ENCODE results near the gene RGL2.
"Not testable (repeated sequence)": the region's sequence is repeated elsewhere in the genome, so short reads cannot be mapped to it uniquely, and the experiment has no call there.

Gene RGL2, protein sequence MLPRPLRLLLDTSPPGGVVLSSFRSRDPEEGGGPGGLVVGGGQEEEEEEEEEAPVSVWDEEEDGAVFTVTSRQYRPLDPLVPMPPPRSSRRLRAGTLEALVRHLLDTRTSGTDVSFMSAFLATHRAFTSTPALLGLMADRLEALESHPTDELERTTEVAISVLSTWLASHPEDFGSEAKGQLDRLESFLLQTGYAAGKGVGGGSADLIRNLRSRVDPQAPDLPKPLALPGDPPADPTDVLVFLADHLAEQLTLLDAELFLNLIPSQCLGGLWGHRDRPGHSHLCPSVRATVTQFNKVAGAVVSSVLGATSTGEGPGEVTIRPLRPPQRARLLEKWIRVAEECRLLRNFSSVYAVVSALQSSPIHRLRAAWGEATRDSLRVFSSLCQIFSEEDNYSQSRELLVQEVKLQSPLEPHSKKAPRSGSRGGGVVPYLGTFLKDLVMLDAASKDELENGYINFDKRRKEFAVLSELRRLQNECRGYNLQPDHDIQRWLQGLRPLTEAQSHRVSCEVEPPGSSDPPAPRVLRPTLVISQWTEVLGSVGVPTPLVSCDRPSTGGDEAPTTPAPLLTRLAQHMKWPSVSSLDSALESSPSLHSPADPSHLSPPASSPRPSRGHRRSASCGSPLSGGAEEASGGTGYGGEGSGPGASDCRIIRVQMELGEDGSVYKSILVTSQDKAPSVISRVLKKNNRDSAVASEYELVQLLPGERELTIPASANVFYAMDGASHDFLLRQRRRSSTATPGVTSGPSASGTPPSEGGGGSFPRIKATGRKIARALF

GRCh38 chr6:33298773-33299236 lies at the start of gene RGL2:
Gene RGL2, minus strand, starts transcription at chr6:33298942. Its CDS starts 332 bp downstream, at chr6:33298610.
- peak; percentile 60 for DNase-seq

DNA sequence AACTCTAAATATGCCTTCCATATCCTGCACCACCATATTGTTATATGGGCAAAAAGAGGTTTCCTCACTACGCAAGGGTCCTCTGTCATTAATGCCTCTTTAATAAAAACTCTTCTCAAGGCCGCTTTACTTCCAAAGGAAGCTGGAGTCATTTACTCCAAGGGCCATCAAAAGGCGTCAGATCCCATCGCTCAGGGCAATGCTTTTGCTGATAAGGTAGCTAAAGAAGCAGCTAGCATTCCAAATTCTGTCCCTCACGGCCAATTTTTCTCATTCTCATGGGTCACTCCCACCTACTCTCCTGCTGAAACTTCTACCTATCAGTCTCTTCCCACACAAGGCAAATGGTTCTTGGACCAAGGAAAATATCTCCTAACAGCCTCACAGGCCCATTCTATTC lies 49.1 kb upstream of the RGL2 start:
- DNase-seq = no peak

DNA sequence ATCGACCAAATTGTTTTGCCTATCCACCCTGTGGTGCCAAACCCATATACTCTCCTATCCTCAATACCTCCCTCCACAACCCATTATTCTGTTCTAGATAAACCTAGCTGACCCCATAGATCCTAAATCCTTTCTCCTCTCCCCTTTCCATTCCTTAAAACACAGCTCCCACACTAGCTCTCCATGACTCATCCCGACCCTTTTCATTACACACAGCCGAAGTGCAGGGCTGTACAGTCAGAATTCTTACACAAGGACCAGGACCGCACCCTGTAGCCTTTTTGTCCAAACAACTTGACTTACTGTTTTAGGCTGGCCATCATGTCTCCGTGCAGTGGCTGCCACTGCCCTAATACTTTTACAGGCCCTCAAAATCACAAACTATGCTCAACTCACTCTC lies 48.2 kb upstream of the RGL2 start:
- DNase-seq = not testable (repeated sequence)

DNA sequence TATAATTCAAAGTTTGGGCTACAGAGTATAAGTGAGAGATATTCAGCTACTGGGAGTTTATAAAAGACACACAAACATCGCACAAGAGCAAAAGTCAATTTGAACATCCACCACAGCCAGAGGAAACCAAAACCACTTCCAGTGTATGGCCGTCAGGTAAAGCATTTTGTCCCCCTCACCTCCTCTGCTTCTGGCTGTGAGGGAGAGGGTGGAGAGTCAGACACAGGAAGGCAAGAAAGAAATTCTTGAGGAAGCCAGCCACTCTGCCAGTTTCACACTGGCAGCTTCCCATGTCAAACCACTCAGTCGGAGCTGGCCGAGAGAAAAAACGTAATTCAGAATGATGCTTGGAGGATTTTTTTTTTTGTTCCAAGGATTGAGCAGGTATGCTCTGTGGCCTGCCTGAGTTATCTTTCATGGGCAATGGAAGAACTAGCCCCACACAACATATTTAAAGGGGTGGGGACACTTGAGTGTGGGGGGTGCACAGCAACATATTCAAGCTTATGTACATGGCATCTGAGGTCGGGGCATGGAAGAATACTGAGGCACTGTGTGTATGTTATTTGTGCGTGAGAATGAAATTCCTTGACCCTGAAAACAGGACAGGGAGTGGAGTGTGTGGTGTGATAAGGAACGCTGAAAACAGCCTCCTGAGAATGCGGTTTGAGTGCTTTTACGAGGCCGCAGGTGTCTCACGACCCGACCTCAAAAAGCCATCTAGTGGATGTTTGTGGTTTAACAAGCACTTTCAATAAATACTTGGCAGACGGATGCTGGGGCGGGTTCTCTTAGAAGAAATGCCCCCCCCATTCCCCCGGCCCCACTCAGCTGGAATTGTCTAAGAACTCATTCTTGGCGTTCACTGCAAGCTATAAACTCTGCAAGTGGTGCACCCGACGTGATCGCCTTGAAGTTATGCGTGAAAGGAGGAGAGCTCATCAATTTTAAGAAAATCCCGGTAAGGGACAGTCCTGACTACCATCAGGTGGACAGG lies 46.3 kb upstream of the RGL2 start:
- DNase-seq = peak; percentile 58

DNA sequence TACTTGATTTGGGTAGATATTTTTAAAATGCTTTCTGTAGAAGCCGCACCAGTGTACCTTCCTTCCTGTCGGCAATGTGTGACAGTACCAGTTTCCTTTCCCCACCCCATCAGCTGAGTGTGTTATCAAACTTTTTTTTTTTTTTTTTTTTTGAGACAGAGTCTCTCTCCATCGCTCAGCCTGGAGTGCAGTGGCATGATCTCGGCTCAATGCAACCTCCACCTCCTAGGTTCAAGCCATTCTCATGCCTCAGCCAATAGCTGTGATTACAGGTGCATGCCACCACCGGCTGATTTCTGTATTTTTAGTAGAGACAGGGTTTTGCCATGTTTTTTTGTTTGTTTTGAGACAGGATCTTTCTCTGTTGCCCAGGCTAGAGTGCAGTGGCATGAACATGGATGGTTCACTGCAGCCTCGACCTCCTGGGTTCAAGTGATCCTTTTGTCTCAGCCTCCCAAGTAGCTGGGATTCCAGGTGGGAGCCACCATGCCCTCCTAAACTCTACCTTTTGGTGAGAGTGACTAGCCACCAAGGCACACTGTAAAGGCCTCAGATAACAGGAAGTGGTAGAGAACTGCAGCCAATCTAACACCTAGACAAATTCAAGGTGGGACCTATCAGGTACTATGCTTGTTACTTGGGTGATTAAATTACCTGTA lies 45.3 kb upstream of the RGL2 start:
- DNase-seq = peak; percentile 56

DNA sequence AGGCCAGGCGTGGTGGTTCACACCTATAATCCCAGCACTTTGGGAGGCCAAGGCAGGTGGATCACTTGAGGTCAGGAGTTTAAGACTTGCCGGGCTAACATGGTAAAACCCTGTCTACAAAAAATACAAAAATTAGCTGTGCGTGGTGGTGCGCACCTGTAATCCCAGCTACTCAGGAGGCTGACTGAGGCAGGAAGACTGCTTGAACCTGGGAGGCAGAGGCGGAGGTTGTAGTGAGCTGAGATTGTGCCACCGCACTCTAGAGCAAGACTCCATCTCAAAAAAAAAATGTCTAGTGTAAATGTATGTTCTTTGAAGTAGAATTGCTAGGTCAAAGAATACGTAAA lies 44.8 kb upstream of the RGL2 start:
- peak; percentile 49 for DNase-seq

GRCh38 chr6:33339193-33339592 lies 40.5 kb upstream of the RGL2 start:
- DNase-seq = no peak

GRCh38 chr6:33336495-33336894 lies 37.8 kb upstream of the RGL2 start:
- no peak for DNase-seq

- no peak for DNase-seq
Observed at GRCh38 chr6:33335916-33336315, 37.2 kb upstream of the RGL2 start.

GRCh38 chr6:33333666-33334065 lies 34.9 kb upstream of the RGL2 start:
- DNase-seq = no peak

- DNase-seq = no peak
Observed at GRCh38 chr6:33330736-33331135, 32.0 kb upstream of the RGL2 start.

DNA sequence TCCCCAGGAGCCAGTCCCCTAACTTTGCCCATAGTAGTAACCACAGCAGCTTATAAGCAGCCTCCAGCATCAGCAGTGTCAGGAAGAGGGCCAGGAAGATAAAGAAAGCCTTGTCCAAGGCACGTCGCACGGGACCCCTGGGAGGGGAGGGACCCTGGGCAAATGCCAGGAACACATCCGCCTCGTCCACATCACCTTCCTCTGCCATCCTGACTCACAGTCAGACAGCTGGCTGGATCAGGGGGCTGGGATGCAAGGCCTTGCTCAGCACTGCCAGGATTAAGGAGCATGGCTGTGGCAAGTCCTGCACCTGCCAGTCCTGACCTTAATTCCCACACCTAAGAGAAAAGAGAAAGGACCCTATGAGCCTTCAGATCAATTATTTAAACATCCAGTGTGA lies 30.3 kb upstream of the RGL2 start:
- no peak for DNase-seq

- no peak for DNase-seq
Observed at GRCh38 chr6:33324125-33324524, 25.4 kb upstream of the RGL2 start.

DNA sequence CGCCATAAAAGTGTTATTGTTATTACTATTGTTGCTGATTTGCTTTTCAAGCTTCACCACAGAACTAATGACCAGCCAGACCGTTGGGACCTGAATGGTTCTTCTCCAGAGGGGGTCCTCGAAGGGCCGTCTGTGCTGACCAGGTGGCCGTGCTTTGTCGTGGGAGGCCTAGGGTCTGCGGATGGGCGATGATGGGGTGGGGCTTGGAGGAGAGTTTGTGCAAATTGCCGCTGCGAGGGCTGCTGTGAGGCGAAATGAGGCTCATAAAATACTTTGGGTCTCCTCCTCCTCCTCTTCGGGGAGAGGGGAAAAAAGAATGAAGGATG lies 24.8 kb upstream of the RGL2 start:
- peak; percentile 13 for DNase-seq

GRCh38 chr6:33321227-33321626 lies 22.5 kb upstream of the RGL2 start:
- no peak for DNase-seq

DNA sequence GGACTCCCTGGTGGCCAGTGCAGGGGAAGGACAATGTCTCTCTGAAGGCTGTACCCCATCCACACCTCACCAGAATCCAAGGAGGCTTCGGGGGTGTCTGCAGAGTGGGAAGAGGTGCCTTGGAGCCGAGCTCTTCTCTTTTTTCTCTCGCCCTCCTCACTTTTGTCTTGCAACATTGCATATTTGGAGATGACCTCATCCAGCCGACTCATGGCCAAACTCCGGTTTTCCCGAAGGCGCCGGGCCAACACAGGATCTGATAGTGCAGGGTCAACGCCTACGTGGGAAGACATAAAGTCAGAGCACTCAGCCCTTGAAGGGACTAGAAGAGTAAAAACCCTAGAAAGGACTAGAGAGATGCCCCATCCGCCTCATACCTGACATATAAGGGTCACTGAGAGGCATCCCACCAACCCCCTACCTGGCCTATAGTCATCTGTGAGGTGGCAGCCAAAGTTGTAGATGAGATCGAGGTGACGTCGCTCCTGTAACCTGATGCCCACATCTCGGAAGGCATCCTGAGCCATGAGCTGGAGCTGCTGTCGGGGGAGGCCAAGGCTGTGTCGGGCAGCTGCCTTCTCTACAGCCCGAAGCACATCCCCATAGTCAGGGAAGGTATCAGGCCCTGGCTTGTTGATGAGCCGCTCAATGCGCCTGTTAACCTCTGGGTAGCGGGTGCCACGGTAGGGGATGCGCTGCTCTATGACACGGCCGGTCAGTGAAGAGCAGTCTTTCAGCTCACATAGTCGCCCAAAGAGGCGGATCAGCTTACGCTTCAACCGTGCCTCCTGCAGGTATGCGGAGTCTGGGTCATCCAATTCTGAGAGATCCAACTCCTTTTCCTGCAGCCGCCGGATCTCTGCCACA lies 21.8 kb upstream of the RGL2 start:
- DNase-seq = no peak

- DNase-seq = no peak
Observed at GRCh38 chr6:33319939-33320314, 21.2 kb upstream of the RGL2 start.

DNA sequence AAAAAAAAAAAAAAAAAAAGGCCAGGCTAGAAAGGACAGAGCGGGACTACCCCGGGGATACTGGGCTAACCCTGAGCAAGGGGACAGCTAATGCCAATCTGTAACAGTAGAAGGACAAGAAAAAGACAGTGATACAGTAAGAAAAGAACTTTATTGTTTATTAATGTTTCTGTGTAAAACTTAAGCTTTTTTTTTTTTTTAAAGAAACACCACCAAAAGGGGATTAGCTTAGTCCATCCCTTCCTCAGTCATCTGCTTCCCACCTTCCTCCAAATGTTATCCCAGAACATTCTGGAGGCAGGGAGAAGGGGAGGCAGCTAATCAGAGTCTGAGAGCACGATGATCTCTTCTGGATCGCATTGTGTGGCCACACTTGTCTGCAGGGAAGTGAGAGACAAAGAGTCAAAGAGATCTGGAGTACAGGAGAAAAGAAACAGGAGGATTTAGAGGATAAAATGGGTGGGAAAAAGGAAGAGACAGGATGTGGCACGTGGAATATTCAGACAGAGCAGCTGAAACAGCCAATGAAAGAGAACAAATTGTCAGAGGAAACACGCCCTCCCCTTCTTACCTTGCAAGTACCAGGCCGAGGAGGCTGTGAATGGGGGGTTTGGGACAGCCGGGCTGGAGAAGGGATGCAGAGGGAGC lies 19.8 kb upstream of the RGL2 start:
- DNase-seq = no peak

DNA sequence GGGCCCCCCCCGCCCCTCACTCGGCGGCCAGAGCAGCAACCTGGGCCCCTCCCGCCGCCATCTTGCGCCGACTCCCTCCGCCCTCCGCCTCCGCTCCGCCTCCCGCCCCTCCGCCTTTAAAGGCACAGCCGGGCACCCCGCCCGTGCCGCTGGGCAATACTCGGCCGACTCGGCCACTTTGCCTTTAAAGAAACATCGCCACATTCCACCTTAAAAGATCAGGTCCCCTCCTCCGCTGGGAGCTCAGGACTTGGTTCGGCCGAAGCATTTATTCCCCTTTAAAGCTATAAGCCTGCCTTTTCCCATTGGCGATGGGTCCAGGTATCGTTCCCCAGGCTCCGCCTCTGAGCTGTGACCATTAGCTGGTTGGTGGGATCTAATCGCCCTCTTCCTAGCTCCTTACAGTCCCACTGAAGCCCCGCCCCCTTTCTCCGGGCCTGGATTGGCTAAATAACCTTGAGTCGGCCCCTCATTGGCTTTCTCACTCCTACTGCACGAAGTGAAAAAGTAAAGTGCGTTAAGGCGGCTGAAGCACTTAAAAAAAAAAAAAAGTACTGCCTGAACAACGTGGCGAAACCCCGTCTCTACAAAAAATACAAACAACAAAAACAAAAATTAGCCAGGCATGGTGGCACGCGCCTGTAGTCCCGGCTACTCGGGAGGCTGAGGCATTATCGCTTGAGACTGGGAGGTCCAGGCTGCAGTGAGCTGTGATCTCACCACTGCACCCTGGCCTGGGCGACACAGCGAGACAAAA lies 19.1 kb upstream of the RGL2 start, which contains the start of gene ZBTB22:
TSS of gene ZBTB22 (minus strand) at position 76 of the 757 bp plus-strand sequence. CDS start 828 bp downstream, outside the sequence.
- peak; percentile 96 for DNase-seq

GRCh38 chr6:33317419-33317668 lies 18.6 kb upstream of the RGL2 start:
- no peak for DNase-seq
